T-helper 1 cell treated with Interleukin-12 subunit alpha and Interleukin-12 subunit beta and Interleukin-4 antibody, amounts not matched to agents 30 ng/mL and 1 ng/mL, for 36 hours (primary cell): ENCODE measurements around the gene GLDC. TPM values are rescaled to one million over a fixed set of nuclear protein-coding genes. Genes with fewer than 3 reads are reported as not detected.
"Not testable (repeated sequence)": the region's sequence is repeated elsewhere in the genome, so short reads cannot be mapped to it uniquely, and the experiment has no call there.

Source experiments
- intact Hi-C: fragments of 100-400 bp; cut with micrococcal nuclease; formaldehyde crosslinking; loops from one replicate; pipeline ENCODE4 v1.15.1; 2024
- total RNA-seq: library from RNA; stranded (reverse); gene quantifications from 2 replicates; pipeline ENCODE4 v1.2.3, GENCODE V29; 2022

GLDC gene
- total RNA-seq, 1 donor from 2014 or later: 3.1 TPM

DNA sequence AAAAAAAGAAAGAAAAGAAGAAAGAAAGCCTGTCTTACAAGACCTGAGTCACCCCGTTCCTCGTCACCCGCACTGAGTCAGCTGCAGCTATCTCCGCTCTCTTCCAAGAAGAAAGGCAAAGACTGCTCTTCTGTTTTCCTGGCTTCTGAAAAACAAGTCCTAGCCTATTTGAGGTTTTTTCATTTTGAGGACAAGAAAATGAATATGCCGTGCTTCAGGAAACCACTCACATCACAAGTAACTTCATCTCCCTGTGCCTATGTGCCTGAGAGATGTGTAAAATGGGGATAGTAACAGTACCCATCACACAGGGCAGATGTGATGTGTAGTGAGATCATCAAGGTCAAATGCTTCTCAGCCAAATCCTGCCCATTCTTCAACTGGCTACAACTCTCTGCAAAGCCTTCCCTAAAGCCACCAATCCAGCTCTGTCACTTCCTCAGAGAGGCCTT lies 78.4 kb downstream of the GLDC start:
- intact Hi-C loops: loop anchor here (2.0 to 5.0 kb wide), 3 partner anchors 140 to 680 kb away; partner anchors contain the start of gene UHRF2

DNA sequence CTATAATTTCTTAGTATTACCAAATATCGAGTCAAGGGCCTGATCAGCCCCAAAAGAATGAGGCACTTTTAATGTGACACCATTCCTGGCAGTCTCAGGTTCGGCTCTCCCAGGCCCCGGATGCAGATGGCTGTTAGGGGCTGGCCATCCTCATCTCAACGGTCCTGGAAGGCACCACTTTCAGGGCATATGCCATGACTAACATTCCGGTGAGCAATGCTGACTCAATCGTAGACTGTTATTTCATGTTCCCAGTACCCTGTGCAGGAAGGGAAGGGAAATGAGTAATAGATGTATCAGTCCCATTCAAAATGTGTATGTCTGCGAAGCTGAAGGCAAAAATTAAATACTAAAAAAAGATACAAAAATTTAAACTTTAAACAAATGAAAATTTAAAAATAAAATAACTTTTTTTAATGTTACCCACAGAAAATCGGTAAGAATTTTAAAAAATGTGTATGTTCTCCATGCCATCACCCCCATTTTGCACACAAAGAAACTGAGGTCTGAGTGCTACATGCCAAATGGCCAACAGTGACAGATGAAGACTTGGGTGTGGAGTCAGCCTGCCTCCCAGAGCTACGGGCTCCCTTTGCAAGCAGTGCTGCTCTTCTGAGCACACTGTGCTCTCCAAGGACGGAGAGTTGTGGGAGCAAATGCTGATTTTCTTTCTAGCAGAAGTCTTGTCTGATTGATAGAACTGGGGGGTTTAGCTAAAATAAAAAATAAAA lies 79.0 kb downstream of the GLDC start:
- intact Hi-C loops: loop anchor here (1.0 to 5.0 kb wide), 4 partner anchors 115 to 679 kb away; partner anchors contain the start of gene UHRF2

DNA sequence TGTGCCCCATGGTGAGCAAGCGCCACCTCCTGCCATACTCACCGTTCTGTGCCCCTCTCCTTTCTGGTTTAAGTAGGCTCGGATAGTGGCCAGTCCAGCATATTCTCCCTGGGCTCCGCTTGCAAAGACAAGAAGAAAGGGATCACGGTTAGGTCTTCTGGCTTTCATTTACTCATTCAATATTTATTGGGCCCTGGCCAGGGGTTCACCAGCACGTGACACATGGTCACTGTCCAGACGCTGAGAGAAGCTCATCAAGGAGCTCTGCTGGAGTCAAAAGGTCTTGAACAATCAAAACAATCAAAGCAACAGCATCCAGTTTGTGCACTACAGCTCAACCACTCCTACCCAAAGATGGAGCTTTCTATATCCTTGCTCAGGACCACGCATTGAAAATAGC lies 80.2 kb downstream of the GLDC start:
- intact Hi-C loops: loop anchor here (5.0 kb wide), 2 partner anchors 138 to 678 kb away; no protein-coding TSS in a partner anchor

- intact Hi-C loops: loop anchor here (5.0 kb wide), 2 partner anchors 138 to 678 kb away; no protein-coding TSS in a partner anchor
Observed at GRCh38 chr9:6564868-6565267, 80.7 kb downstream of the GLDC start.

- intact Hi-C loops: no loop called here
Observed at GRCh38 chr9:6564360-6564759, 81.2 kb downstream of the GLDC start.

- intact Hi-C loops: no loop called here
Observed at GRCh38 chr9:6562871-6563430, 82.6 kb downstream of the GLDC start.

- intact Hi-C loops: no loop called here
Observed at GRCh38 chr9:6562201-6562600, 83.3 kb downstream of the GLDC start.

DNA sequence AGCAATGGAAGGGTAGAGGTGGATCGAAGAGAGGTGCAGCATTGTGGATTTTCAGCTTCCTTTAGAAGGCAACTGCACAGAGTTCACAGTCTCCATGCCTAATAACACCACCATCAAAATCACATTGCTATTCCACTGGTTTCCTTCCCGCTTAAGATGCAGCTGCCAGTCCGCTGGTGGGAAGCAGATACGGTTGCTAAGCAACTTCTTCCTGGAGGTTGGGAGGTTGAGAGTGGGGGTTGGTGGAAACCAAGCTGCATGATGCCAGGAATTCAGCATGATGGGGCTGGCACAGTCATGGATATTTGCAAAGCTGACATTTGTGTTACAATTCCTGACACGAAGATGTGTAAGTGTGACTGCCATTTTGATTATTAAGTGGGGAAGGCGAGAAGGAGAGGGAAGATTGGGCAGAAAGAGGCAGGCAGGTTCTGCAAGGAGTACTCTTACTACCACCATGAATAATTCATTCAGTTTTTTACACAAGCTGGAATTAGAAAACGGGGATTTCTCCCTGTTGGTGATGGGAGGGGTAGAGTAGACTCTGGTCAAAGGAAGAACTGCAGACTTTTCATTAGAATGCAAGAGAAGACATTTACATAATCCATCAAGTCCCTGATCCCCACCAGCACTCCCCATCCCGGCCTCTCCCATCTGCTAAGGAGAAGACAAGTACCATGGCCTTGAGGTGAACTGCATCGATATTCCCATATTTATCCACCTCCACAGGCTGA lies 87.5 kb downstream of the GLDC start:
- intact Hi-C loops: no loop called here

- intact Hi-C loops: no loop called here
Observed at GRCh38 chr9:6553866-6554265, 91.7 kb downstream of the GLDC start.

GRCh38 chr9:6552498-6553121 lies 92.9 kb downstream of the GLDC start:
- intact Hi-C loops: no loop called here

- intact Hi-C loops: no loop called here
Observed at GRCh38 chr9:6552033-6552432, 93.5 kb downstream of the GLDC start.

DNA sequence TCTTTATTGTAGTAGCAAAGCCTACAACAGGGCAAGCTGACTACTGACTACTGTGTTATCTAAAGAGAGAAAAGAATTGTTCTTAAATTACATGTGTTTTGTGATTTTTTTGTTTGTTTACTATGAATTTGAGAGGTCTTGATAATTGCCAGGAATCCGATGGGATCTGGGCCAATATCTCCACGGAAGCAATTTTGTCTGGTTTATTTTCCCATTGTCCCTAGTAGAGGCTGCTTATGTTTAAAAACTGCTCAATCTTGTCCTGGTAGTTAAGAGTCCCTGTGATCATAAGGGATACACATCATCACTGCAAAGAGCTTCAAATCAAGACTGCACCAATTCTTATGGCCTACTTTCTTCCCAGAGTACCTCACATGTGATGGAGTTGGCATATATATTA lies 94.4 kb downstream of the GLDC start:
- intact Hi-C loops: no loop called here

- intact Hi-C loops: no loop called here
Observed at GRCh38 chr9:6549106-6549800, 96.3 kb downstream of the GLDC start.

DNA sequence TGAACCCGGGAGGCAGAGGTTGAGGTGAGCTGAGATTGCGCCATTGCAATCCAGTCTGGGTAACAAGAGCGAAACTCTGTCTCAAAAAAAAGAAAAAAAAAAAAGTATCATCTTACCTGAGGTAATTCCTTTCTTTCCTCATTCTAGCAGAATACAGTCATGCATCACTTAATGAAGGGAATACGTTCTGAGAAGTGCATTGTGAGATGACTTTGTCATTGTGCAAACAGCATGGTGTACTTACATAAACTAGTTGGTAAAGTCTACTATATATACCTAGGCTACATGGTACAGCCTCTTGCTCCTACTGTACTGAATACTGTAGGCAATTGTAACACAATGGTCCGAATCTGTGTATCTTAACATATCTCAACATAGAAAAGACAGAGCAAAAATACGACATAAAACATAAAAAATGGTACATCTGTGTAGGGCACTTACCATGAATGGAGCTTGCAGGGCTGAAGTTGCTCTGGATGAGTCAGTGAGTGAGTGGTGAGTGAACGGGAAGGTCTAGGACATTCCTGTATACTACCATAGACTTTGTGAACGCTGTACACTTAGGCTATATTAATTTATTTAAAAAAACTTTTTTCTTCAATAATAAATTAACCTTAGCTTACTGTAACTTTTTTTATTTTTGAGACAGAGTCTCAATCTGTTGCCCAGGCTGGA lies 100.4 kb downstream of the GLDC start:
- intact Hi-C loops: no loop called here

GRCh38 chr9:6543204-6543603 lies 102.3 kb downstream of the GLDC start:
- intact Hi-C loops: no loop called here

- intact Hi-C loops: not testable (repeated sequence)
Observed at GRCh38 chr9:6542617-6543016, 102.9 kb downstream of the GLDC start.

- intact Hi-C loops: no loop called here
Observed at GRCh38 chr9:6538666-6539071, 106.9 kb downstream of the GLDC start.

DNA sequence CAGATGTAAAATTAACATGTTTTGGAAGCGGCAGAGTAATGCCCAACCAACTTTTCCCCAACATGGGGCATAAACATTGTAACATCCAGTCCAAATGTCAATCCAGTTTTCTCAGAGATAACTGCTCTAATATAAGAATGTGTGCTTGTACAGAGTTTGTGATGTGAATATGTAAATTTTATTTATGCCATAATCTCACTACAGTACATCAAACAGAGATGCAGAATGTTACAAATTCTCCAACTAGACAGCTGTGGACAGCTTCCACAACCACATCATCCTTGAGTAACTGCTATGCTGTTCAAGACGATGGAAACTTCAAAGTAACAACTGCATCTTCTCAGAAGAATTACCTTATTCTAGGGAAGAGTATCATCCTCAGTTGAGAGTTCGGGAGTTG lies 109.9 kb downstream of the GLDC start:
- intact Hi-C loops: no loop called here

DNA sequence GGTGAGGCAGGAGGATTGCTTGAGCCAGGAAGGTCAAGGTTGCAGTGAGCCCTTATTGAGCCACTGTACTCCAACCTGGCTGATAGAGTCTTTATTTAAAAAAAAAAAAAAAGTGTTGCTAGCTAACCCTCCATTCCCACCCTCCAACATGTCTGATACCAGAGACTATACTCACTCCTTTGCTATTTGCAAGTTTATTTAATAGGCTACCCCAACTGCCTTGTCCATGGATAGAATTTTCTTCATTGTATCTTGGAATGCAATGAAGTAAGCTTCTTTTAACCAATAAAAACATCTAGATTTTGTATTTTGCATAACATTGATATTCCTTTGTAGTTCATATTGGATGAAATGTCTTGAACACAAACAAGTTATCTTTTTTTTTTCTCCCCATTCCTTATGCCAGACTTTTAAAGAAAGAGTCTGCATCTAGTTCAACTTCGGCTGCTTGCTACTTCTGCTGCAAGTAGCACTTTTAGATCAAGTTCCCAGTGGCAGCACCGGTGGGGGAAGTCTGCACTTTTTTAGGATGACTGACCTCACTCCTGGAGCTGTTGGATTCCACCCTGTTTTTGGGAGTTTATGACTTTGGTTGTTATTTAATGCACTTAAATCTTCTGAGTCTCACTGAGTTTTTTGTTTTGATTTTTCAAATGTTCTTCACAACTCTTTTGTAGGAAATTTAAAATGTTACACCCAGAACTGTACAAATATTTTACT lies 120.0 kb downstream of the GLDC start:
- intact Hi-C loops: no loop called here

- intact Hi-C loops: no loop called here
Observed at GRCh38 chr9:6522263-6522662, 123.3 kb downstream of the GLDC start.
